ENCODE data around the gene PLCL1.

Gene PLCL1

GRCh38 chr2:197969391-197969893, 165.0 kb downstream of the PLCL1 start:
- TF ChIP-seq CTCF (IDR thresholded peaks at IDR 0.05; ENCODE audit: insufficient read depth, low read length), result no peak
- no peak for TF ChIP-seq REST (IDR thresholded peaks at IDR 0.05; ENCODE audit: insufficient replicate concordance, low read depth)
- Histone ChIP-seq H3K27me3 (ENCODE audit: insufficient read depth, poor library complexity, severe bottlenecking) (no peaks in the 10 kb centered on the region), H3K27ac (replicated peaks) (no peak overlapping the region), H3K4me3 (replicated peaks; ENCODE audit: insufficient read depth, low read length) (no peak overlapping the region)
- DNase-seq (ENCODE audit: low read depth in 1 of 2, low spot score in 1 of 2), result no peak

GRCh38 chr2:197972061-197972460, 167.7 kb downstream of the PLCL1 start:
- TF ChIP-seq REST (IDR thresholded peaks at IDR 0.05; ENCODE audit: insufficient replicate concordance, low read depth) (no peak), CTCF (IDR thresholded peaks at IDR 0.05; ENCODE audit: insufficient read depth, low read length) (no peak), GABPA (IDR thresholded peaks at IDR 0.05; ENCODE audit: low read depth) (no peak), SPI1 (IDR thresholded peaks at IDR 0.05; ENCODE audit: borderline replicate concordance, low read depth) (no peak), POLR2AphosphoS5 (IDR thresholded peaks at IDR 0.05; ENCODE audit: low read depth) (no peak)
- Histone ChIP-seq H3K27ac (replicated peaks) (no peak overlapping the region), H3K27me3 (ENCODE audit: insufficient read depth, poor library complexity, severe bottlenecking) (no peaks in the 10 kb centered on the region), H3K4me3 (replicated peaks; ENCODE audit: insufficient read depth, low read length) (no peak overlapping the region)
- DNase-seq (ENCODE audit: low read depth in 1 of 2, low spot score in 1 of 2), result no peak

GRCh38 chr2:197972587-197972986, 168.2 kb downstream of the PLCL1 start:
- no peak overlapping the region for H3K27ac ChIP-seq (replicated peaks)
- H3K27me3 ChIP-seq (ENCODE audit: insufficient read depth, poor library complexity, severe bottlenecking), result no peaks in the 10 kb centered on the region
- H3K4me3 ChIP-seq (replicated peaks; ENCODE audit: insufficient read depth, low read length), result no peak overlapping the region
- DNase-seq (ENCODE audit: low read depth in 1 of 2, low spot score in 1 of 2), result no peak
- TF ChIP-seq CTCF (IDR thresholded peaks at IDR 0.05; ENCODE audit: insufficient read depth, low read length), result no peak
- no peak for TF ChIP-seq POLR2AphosphoS5 (IDR thresholded peaks at IDR 0.05; ENCODE audit: low read depth)
- TF ChIP-seq GABPA (IDR thresholded peaks at IDR 0.05; ENCODE audit: low read depth), result no peak
- no peak for TF ChIP-seq REST (IDR thresholded peaks at IDR 0.05; ENCODE audit: insufficient replicate concordance, low read depth)
- no peak for TF ChIP-seq SPI1 (IDR thresholded peaks at IDR 0.05; ENCODE audit: borderline replicate concordance, low read depth)

Measured in HL-60 (cell line).